ENCODE results near the gene FAM168A. TPM values are rescaled to one million over a fixed set of nuclear protein-coding genes. Genes with fewer than 3 reads are reported as not detected.

FAM168A gene
- total and polyA plus RNA-seq, 2 of the 8 experiments (the other 6 are each of a cell fraction or from before 2014, with no cell fraction given) = 17.1 to 21.6 TPM

- POLR2A ChIA-PET (ENCODE audit: partially characterized antibody) = interaction anchor here (0.6 kb wide), 1 partner anchor 72 kb away, joined by 4 read pairs; no protein-coding TSS in a partner anchor
- no peak for FAIRE-seq
- peaks cover 8% of the 10 kb centered on the region; the same call in 1 of the 2 replicates for H3K79me1 ChIP-seq (ENCODE audit: low read depth, low read length)
These were observed 5.3 kb downstream of the FAM168A start for GRCh38 chr11:73592640-73593039.

More at GRCh38 chr11:73592640-73593039, 5.3 kb downstream of the FAM168A start:
- Histone ChIP-seq H2BK12ac (ENCODE audit: low read depth, low read length) (no peak overlapping the region), H2BK5ac (ENCODE audit: low read depth, low read length) (no peak overlapping the region), H2AFZ (ENCODE audit: low read length) (no peak overlapping the region), H4K5ac (ENCODE audit: insufficient read length, low read depth, low read length) (no peak overlapping the region), H2BK20ac (ENCODE audit: low read length) (no peak overlapping the region), H3K9ac (replicated peaks in 1 of 4; ENCODE audit: extremely low read depth in 1 of 4, low read depth in 3 of 4, low read length in 3 of 4) (no peak overlapping the region), H3K23me2 (ENCODE audit: low read depth, low read length) (peaks cover 10% of the 10 kb centered on the region; the same call in 1 of the 2 replicates), H3K4me3 (ENCODE audit: extremely low read depth in 1 of 4, insufficient read depth in 2 of 4, low read depth in 3 of 4, low read length in 4 of 4) (no peak overlapping the region), H3K56ac (replicated peaks; ENCODE audit: insufficient read length, low read depth, low read length) (no peak overlapping the region), H3K4me1 (replicated peaks in 1 of 4; ENCODE audit: control insufficient read depth in 3 of 4, insufficient read depth in 4 of 4, low read length in 3 of 4) (peaks cover 7 to 10% (median 7%) of the 10 kb centered on the region in 4 experiments), H3K27ac (ENCODE audit: low read depth, low read length) (no peak overlapping the region), H4K91ac (replicated peaks; ENCODE audit: insufficient read length, low read length) (no peak overlapping the region), H3K27me3 (replicated peaks in 1 of 4; ENCODE audit: control insufficient read depth in 3 of 4, extremely low read depth in 1 of 4, insufficient read depth in 3 of 4, low read length in 3 of 4) (no peaks in the 10 kb centered on the region), H3K79me2 (ENCODE audit: control insufficient read depth in 1 of 2, insufficient read depth in 2 of 2, low read length in 2 of 2) (peaks cover 7 to 89% of the 10 kb centered on the region in 2 experiments), H3K4me2 (ENCODE audit: insufficient read depth in 1 of 2, low read depth in 2 of 2, low read length in 2 of 2) (no peak overlapping the region), H3K9me3 (ENCODE audit: insufficient read depth in 2 of 2, low read depth in 1 of 2, low read length in 1 of 2) (no peaks in the 10 kb centered on the region), H2BK15ac (ENCODE audit: low read length) (no peak overlapping the region), H3K14ac (ENCODE audit: insufficient read length) (no peak overlapping the region), H3K18ac (ENCODE audit: extremely low read depth, low read length) (no peak overlapping the region), H3K36me3 (ENCODE audit: control insufficient read depth in 2 of 4, insufficient read depth in 4 of 4, low read length in 3 of 4) (no peaks in the 10 kb centered on the region), H4K8ac (ENCODE audit: extremely low read depth, insufficient read depth, low read length) (no peak overlapping the region), H2AK5ac (ENCODE audit: low read depth, low read length) (no peak overlapping the region), H3K23ac (ENCODE audit: insufficient read length) (no peak overlapping the region), H4K20me1 (replicated peaks in 1 of 2; ENCODE audit: control insufficient read depth in 1 of 2, insufficient read depth in 2 of 2, low read length in 2 of 2) (peaks cover 0 to 3% of the 10 kb centered on the region in 2 experiments), H2BK120ac (replicated peaks; ENCODE audit: low read depth, low read length) (no peak overlapping the region), H3K4ac (replicated peaks; ENCODE audit: insufficient read length, low read depth, low read length) (no peak overlapping the region)
- TF ChIP-seq KDM1A (IDR thresholded peaks at IDR 0.05; ENCODE audit: borderline replicate concordance, low read length) (peak; percentile 81; the same call in 1 of the 2 replicates), TEAD4 (IDR thresholded peaks at IDR 0.05; ENCODE audit: low read depth, low read length) (no peak)
- CTCF ChIA-PET (ENCODE audit: partially characterized antibody) = interaction anchor here (1.1 kb wide), 1 partner anchor 164 kb away, joined by 5 read pairs; no protein-coding TSS in a partner anchor
- WGBS, 2 experiments (ENCODE audit: extremely low coverage in 1 of 2, insufficient coverage in 1 of 2, insufficient read length in 1 of 2, insufficient replicate concordance in 2 of 2, low coverage in 1 of 2, low lambda C conversion rate in 2 of 2, missing lambda C conversion rate in 1 of 2) = 91% methylated on average over 3 of the region's 3 CpGs; no CpG with 5 or more reads in 1 of the 2 experiments
- DNase-seq (ENCODE audit: low read depth in 1 of 2, low spot score in 2 of 2) = no peak

Data from H1 (cell line).